Stimulated activated CD8-positive, alpha-beta memory T cell treated with anti-CD3 and anti-CD28 coated beads, Interleukin-12 subunit alpha, Interleukin-12 subunit beta, amount 100 ng/mL, for 4 hours (primary cell): Measurements from ENCODE around the gene INO80.
"Not testable (repeated sequence)": the region's sequence is repeated elsewhere in the genome, so short reads cannot be mapped to it uniquely, and the experiment has no call there.

Experiments used
- DNase-seq: peaks from one replicate; pipeline ENCODE4 v3.0.0-alpha.2; 2020; ENCODE audit warnings: low read depth

Gene INO80

GRCh38 chr15:40961740-40962139, 154.3 kb downstream of the INO80 start:
- DNase-seq = not testable (repeated sequence)

- no peak for DNase-seq
Measured at GRCh38 chr15:40960925-40961324, 155.2 kb downstream of the INO80 start.

DNA sequence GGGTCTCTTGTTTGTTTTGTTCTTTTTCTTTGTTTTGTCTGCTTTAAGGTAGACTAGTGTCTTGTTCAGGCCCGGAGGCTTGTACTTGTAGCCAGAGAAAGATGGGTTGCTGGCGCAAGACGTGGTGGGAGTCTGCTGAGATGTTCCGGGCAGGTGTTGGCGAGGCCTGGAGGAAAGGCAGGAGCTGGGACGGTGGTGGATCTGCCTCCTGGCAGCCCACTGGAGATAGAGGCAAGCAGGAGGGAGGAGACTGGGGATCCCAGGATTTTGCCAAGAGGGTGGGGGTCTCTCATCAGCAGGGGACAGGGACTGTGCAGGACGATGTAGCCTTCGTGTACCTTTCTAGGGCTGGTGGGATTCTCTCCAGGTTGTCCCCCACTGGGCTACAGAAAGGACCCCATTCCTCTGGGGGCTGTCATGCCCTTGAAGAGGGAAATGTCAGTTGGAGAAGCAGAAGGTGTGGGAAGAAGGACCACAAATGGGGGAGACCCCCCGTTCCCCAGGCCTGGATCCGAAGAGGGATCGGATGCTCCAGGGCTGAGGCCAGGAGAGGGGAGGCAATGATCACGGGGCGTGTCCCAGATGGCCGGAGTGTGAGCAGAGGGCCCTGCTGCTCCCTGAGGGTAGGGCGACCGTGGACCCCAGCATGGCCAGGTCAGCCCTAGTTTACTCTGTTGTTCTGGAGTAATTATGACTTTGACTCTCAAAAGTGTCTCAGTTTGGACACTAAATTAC, 155.8 kb downstream of the INO80 start:
- DNase-seq = no peak

GRCh38 chr15:40959331-40960141, 156.5 kb downstream of the INO80 start:
- no peak for DNase-seq

DNA sequence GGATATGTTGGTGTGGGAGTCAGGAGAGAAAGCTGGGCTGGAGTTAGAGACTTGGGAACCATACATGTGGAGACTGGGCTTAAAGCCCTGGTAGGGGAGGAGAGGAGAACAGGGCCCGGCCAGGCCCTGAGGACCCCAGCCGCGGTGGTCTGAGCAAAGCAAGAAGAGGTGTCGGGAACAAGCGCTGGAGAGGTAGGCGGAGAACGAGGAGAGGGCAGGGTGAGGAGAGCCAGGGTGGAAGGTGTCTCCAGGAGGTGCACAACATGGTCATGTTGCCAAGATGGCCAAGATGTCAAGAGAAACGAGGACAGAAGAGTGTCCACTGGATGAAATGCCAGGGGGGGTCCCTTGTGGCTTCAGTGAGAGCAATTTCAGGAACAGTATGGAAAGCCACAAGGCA, 157.4 kb downstream of the INO80 start:
- no peak for DNase-seq

DNA sequence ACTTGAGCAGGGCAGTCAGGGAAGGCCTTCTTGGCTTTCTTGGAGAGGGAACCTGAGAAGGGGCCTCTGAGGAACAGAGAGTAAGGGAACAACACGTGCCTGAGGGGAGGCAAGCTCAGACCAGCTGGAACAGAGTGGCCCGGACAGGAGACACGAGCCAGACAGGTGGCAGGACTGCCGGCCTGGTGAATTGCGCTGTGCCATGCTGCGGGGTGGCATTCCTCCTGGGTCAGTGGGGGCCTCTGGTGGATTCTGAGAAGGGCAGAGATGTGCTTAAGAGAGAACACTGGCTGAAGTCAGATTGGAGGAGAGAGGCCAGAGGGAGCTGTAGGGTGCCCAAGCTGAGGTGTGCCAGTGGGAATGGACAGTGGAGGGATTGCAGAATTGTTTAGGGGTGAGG, 157.9 kb downstream of the INO80 start:
- DNase-seq = no peak

DNA sequence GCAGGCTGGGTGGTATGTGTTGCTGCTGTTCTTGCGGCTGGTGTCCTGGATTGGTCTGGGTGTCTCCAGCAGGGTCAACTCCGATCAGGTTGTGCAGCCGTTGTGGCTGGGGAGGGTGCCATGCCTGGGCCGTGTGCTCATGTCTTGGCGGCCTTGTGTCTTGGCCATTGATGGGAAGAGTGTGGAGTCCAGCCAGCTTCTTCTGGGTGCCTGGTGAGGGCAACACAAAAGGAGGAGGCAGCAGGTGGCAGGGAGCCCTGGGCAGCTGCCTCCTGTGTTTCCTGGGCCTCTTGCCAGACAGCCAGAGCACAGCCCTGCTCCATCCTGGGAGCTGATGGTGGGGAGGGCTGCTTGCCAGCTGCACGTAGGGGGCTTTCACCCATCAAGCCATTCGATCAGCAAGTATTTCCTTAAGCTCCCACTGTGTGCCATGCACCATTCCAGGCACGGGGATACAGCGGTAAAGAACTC, 158.5 kb downstream of the INO80 start:
- DNase-seq = no peak

GRCh38 chr15:40957041-40957555, 159.0 kb downstream of the INO80 start:
- DNase-seq = no peak

DNA sequence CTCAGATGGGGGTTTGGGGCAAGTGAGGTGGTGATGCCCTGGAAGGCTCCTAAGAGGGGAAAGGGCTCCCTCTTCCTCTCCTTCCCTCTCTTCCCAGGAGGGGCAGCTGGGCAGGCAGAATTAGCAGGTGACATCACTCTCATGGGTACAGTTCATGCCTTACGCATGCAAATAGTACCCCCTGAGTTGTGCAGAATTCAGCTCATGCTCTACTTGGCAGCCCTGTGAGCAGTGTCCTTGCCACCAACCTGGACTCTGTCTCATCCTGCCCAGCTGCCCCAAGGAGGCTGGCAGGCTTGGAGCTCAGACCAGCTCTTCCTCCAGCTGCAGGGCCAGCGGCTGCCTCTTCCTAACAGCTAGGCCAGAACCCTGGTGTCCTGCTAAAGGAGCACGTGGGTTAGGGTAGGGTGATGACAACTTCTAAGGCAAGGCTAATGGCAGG, 159.5 kb downstream of the INO80 start:
- no peak for DNase-seq

- DNase-seq = no peak
Measured at GRCh38 chr15:40955930-40956540, 160.0 kb downstream of the INO80 start.

DNA sequence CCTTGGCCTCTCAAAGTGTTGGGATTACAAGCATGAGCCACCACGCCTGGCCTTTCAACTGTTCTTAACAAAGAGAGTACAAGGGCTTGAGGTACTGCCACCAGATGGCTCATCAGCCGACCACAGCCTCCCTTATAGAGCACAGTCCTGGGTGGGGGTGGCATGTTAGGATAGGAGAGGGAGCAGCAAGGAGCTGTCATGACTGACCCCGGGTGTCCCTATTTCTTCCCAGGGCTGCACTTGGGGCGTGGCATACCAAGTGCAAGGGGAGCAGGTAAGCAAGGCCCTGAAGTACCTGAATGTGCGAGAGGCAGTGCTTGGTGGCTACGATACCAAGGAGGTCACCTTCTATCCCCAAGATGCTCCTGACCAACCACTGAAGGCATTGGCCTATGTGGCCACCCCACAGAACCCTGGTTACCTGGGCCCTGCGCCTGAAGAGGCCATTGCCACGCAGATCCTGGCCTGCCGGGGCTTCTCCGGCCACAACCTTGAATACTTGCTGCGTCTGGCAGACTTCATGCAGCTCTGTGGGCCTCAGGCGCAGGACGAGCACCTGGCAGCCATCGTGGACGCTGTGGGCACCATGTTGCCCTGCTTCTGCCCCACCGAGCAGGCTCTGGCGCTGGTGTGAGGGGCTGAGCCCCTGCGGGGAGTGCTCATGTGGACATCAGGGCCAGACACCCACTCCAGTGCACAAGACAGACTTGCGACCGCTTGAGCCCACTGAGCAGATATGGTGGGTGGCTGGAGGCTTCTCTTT, 160.8 kb downstream of the INO80 start:
- DNase-seq = no peak

- not testable (repeated sequence) for DNase-seq
Measured at GRCh38 chr15:40954158-40954848, 161.8 kb downstream of the INO80 start.

- no peak for DNase-seq
Measured at GRCh38 chr15:40953713-40954074, 162.4 kb downstream of the INO80 start.

GRCh38 chr15:40952901-40953712, 163.0 kb downstream of the INO80 start, which contains the start of gene CHAC1:
Gene CHAC1 (plus strand): TSS chr15:40953471. CDS start chr15:40953584, 113 bp downstream.
- peak; percentile 92 for DNase-seq

DNA sequence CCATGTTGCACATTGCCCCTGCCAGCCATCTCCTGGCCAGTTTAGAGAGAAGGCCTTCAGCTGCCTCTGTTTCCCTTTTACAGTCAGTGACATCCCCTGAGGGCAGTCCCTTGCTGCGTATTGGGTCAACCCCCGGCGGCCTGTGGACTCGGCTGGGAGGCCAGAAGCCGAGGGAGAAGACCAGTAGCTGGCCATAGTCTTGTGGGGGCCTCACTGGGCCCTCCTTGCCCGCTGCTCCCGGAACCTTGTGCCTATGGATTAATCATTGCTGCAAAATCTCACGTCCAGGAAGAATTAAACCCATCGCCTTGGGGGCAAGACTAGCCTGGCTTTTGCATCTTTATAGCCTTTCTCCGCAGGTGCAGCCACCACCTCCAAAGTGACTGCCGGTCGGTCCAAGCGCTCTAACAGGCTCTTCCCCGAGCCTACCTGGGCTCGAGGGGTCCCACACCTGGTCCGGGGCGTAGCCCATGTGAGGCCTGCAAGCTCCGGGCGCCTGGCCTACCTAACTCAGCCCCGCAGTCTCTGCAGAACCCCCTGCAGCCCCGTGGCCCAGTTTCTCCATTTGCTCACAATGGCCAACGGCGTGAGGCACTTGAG, 163.7 kb downstream of the INO80 start:
- peak; percentile 15 for DNase-seq

GRCh38 chr15:40951764-40952163, 164.3 kb downstream of the INO80 start:
- DNase-seq = no peak

- DNase-seq = no peak
Measured at GRCh38 chr15:40949756-40950207, 166.3 kb downstream of the INO80 start.

- no peak for DNase-seq
Measured at GRCh38 chr15:40948706-40949473, 167.2 kb downstream of the INO80 start.
